ENCODE results near the gene LEP. TPM values are rescaled to one million over a fixed set of nuclear protein-coding genes. Genes with fewer than 3 reads are reported as not detected.

The LEP gene
- total RNA-seq, result not detected

- DNase-seq, result no peak
Observed at GRCh38 chr7:128240696-128241386, at the start of gene LEP. Gene LEP, plus strand, starts transcription at chr7:128241278. Its CDS starts 10,741 bp downstream, at chr7:128252019.

DNA sequence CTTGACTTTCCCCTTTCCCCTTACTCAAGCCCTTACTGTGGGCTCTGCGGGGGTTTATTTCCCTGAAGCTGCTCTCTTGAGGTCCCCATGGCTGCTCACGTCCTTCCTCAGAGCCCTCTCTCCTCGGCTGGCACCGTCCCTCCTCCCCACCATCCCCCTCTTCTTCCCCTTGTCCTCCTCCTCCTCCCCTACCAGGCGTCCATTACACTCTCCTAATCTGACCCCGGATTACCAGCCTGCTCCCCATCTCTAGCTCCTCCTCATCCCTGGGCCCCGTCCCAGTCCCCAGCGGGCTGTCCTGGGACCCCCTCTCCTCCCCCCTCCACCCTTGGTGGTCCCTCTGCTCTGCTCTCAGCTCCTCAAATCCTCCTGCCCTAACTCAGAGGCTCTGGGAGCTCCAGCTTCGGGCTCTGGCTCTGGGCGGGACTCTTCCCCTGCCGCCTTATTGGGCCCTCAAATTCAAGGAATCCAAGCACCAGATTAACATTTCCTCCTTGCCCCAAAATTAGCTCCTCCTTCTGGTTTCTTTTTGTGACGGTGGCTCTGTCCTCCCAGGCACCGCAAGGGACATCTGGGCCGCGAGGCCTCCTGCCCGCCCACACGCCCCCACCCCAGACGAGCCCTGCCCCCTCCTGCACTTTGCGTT is 48.5 kb upstream of the LEP start:
- no peak for DNase-seq

DNA sequence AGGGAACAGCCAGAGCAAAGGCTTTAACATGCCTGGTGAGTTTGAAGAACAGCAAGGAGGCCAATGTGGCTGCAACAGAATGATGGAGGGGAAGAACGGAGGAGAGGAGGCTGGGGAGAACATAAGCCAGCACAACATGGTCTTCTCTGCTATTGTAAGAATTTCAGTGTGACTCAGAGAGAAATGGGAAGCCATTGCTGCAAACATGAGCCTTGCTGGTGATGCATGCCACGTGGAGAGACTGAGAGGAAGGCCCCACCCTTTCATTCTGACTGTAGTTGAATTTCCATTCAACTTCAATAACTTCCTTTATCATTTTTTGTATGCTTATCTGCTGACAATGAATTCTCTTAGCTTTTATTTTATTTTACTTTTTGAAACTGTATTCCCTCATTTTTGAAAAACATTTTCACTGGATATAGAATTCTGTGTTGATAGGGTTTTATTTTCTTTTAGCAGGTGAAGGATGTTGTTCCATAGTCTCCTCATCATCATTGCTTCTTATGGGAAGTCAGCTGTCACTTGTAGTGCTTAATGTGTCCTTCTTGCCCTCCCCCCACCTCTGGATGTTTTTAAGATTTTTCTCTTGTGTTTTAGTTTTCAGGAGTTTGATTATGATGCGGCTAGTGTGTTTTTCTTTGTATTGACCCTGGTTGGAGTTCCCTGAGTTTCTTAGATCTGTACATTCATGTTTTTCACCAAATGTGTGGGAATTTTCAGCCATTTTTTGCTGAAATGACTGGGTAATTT is 46.4 kb upstream of the LEP start:
- no peak for DNase-seq

DNA sequence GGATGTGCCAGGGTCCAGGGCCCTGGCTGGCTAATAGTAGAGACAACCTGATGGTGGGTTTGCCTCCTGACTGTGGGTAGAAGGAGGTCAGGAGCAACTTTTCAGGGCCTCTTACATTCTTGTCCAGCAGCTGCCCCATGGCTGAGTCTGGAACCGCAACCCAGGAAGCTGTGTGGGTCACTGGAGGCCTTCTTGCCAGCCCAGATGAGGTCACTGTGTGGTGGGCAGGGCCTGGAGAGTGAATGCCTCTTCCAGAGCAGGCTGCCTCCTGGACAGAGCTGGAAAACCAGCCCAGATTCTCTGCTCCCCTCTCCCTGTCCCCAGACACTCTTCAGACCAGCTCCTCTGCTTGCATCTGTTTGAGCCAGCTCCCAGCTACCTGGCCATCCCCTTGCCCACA is 43.5 kb upstream of the LEP start:
- no peak for DNase-seq

GRCh38 chr7:128197989-128198580 is 43.0 kb upstream of the LEP start:
- no peak for DNase-seq

GRCh38 chr7:128200376-128200775 is 40.7 kb upstream of the LEP start:
- DNase-seq, result no peak

- no peak for DNase-seq
Observed at GRCh38 chr7:128201067-128201689, 39.9 kb upstream of the LEP start.

- DNase-seq, result no peak
Observed at GRCh38 chr7:128201690-128202085, 39.4 kb upstream of the LEP start.

GRCh38 chr7:128202287-128202957 is 38.7 kb upstream of the LEP start:
- no peak for DNase-seq

- no peak for DNase-seq
Observed at GRCh38 chr7:128203047-128203491, 38.0 kb upstream of the LEP start.

- DNase-seq, result no peak
Observed at GRCh38 chr7:128203710-128204214, 37.3 kb upstream of the LEP start.

GRCh38 chr7:128204455-128204854 is 36.6 kb upstream of the LEP start:
- no peak for DNase-seq

GRCh38 chr7:128205068-128205467 is 36.0 kb upstream of the LEP start:
- DNase-seq, result no peak

DNA sequence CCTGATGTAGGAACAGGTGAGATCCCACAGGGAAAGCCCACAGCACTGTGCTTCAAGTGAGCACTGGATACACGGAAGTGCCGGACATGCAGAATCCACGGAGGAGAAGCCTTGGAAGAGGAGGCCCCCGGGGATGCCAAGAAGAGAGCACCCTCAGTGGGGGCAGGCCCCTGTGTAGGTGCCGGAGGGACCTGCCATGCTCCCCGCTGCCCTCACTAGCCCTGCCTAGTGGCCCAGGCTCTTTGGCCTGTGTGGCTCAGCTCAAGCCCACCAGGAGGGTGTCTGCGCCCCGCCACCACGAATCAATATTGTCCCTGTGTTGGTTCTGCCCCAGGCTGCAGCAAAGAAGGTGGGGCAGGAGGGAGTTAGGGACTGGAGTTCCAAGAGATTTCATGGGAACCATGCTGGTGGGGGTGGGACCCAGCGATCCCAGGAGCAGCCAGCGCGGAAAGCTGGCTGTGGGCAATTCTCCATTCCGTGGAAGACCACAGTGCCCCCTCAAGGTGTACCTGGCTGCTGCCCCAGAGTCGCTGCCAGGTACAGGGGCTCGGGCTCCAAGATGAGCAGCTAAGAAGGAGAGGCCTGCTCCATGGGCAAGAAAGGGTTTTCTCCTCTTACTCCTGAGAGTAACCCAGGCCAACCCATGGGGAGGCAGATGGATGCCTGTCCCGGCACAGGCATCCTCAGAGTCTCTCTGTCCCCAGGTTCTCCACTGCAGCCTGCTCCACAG is 34.9 kb upstream of the LEP start:
- no peak for DNase-seq

GRCh38 chr7:128206747-128207500 is 34.2 kb upstream of the LEP start:
- no peak for DNase-seq

- no peak for DNase-seq
Observed at GRCh38 chr7:128207609-128208008, 33.5 kb upstream of the LEP start.

DNA sequence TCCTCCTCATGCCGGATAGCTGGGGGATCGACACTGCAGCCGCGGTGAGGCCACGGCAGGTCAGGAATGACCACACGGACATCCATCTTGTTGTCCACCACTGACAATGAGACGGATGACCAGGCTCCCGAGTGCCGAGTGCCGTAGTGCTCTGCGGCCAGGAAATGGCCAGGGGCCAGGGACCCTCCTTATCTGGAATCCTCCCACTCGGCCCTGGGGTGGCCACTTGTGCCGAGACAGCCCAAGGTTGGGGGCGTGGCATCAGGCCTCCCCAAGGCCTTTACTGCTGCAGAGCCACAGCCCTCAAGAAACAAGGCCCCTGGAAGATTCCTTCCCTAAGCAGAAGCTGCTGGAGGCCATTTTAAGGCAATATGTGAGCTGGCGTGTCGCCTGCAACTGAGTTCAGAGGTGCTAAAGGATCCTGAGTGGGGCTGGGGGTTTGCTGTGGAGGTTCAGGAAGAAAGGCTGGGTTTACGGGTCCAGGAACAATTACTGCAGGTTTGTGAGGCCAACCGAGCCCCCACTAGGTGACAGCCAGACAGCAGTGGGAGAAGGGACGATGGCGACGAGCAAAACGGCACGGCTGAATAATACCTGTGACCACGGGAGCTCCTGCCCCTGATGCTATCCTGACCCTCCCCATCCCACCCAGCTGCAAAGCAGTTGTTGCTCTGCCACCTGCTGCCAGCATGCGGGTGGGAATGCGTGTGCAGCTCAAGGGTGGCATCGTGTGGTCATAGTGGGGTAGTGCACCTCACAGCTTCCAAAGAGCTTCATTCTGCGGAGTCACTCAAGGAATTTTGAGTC is 31.6 kb upstream of the LEP start:
- peak; percentile 51 for DNase-seq

DNA sequence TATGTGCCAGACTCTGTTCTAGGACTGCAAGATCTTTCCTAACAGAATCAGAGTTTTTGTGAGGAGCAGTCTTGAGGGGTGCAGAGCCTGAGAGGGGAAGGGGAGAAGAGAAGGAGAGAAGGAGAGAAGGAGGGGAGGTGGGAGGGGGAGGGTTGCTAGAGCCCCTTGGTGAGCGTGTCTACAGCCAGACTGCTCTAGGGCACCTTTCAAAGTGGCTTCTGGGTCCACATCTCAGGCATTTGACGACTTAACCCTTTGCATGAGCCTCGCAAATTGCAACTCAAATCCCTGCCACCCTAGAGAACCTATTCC is 31.1 kb upstream of the LEP start:
- no peak for DNase-seq

- DNase-seq, result no peak
Observed at GRCh38 chr7:128210590-128211570, 30.2 kb upstream of the LEP start.

All from effector CD4-positive, alpha-beta T cell (primary cell).